A673 (cell line): ENCODE results near the gene HSD3B1. TPM values are rescaled to one million over a fixed set of nuclear protein-coding genes. Genes with fewer than 3 reads are reported as not detected.

ENCODE experiments used
- BruUV-seq: library from RNA; stranded (reverse); fragments of 400-500 nt; replicated peaks from 2 replicates; lab custom pipeline; 2021; lab: Mats Ljungman, UMichigan
- CTCF ChIA-PET: fragments of 300-600 bp; sonication (Branson Sonifier 250); formaldehyde crosslinking; loops from one replicate; lab custom pipeline; 2022; ENCODE audit warnings: antibody characterized with exemption; lab: Charles Lee
- POLR2A ChIA-PET: fragments of 300-600 bp; sonication (Branson Sonifier 250); formaldehyde crosslinking; loops from one replicate; lab custom pipeline; 2022; ENCODE audit warnings: antibody characterized with exemption; ENCODE audit not compliant: low non-redundant PET; lab: Charles Lee
- DNase-seq: peaks from one replicate; pipeline ENCODE4 v3.0.0-alpha.2; 2015; ENCODE audit warnings: low spot score
- H3K27ac ChIP-seq: fragments of 200-600 bp; sonication (generic); 2 replicates; pipeline ENCODE4 v1.5.1; 2016; ENCODE audit warnings: mixed run types, low read depth, mild to moderate bottlenecking, mixed read lengths, antibody characterized with exemption, low read length; ENCODE audit not compliant: poor library complexity, severe bottlenecking
- H3K27me3 ChIP-seq: fragments of 200-600 bp; sonication (generic); replicated peaks from 2 replicates; pipeline ENCODE4 v1.6.1; 2017; ENCODE audit warnings: mixed run types, low read depth, mild to moderate bottlenecking, mixed read lengths, antibody characterized with exemption, low read length; ENCODE audit not compliant: insufficient read depth, poor library complexity
- H3K36me3 ChIP-seq: fragments of 200-600 bp; sonication (generic); 2 replicates; pipeline ENCODE4 v1.6.1; 2016; ENCODE audit warnings: mixed run types, mild to moderate bottlenecking, mixed read lengths, antibody characterized with exemption, low read length; ENCODE audit not compliant: insufficient read depth, poor library complexity, severe bottlenecking
- H3K4me1 ChIP-seq: fragments of 200-600 bp; sonication (generic); 2 replicates; pipeline ENCODE4 v1.6.1; 2017; ENCODE audit warnings: mixed run types, mild to moderate bottlenecking, mixed read lengths, antibody characterized with exemption, low read length; ENCODE audit not compliant: insufficient read depth, poor library complexity, severe bottlenecking
- H3K4me3 ChIP-seq: fragments of 200-600 bp; sonication (generic); 2 replicates; pipeline ENCODE4 v1.5.1; 2016; ENCODE audit warnings: low read depth, mixed run types, mild to moderate bottlenecking, mixed read lengths, low read length; ENCODE audit not compliant: poor library complexity, severe bottlenecking
- H3K9me3 ChIP-seq: fragments of 200-600 bp; sonication (generic); 2 replicates; pipeline ENCODE4 v1.6.1; 2016; ENCODE audit warnings: mixed run types, low read depth, mild to moderate bottlenecking, mixed read lengths, antibody characterized with exemption, low read length; ENCODE audit not compliant: poor library complexity, severe bottlenecking
- EZH2 ChIP-seq: fragments of 200-600 bp; sonication (generic); IDR thresholded peaks from 2 replicates; pipeline ENCODE4 v1.6.1; 2017; ENCODE audit warnings: borderline replicate concordance, low read depth, mild to moderate bottlenecking, mixed read lengths, antibody characterized with exemption, low read length; ENCODE audit not compliant: poor library complexity, severe bottlenecking
- intact Hi-C: fragments of 100-400 bp; cut with micrococcal nuclease; formaldehyde crosslinking; loops from one replicate; pipeline ENCODE4 v1.10.0; 2022; ENCODE audit not compliant: unreplicated experiment
- total RNA-seq: library from RNA; stranded (reverse); gene quantifications from 2 replicates; pipeline ENCODE4 v1.2.3, GENCODE V29; 2021
- TF ChIP-seq, protein P1 (sequence below): fragments of 300-800, 200-600 bp; sonication (generic); conservative IDR thresholded peaks from 2 replicates; pipeline ENCODE4 v1.5.1; 2017; ENCODE audit warnings: low read depth, mild to moderate bottlenecking, antibody characterized with exemption, low read length, moderate library complexity, mixed read lengths

The HSD3B1 gene
- total RNA-seq, 1 experiment from 2014 or later = not detected

DNA sequence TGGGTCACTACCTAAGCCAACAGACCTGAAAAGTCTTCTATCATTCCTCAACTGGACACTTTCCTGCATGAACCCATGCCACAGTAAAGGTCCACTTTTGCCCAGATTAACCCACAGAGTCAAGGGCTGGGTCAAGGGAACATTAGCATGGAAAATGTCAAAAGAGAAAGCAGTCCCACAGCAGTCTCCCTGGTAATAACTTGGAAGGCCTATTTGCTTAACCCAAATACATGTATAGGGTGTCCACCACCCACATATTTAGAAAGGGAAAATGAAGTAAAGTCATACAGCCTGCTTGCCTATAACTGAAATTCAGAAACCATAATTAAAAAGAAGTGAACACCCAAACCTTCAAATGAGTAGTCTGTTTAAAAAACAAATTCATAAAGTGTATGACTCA is 16.1 kb upstream of the HSD3B1 start:
- no peaks in the 10 kb centered on the region for H3K36me3 ChIP-seq
- ChIA-PET CTCF (no interaction called here), POLR2A (no interaction called here)
- no TSS peak for BruUV-seq
- TF ChIP-seq EZH2 = no peak
- TF ChIP-seq, protein P1, sequence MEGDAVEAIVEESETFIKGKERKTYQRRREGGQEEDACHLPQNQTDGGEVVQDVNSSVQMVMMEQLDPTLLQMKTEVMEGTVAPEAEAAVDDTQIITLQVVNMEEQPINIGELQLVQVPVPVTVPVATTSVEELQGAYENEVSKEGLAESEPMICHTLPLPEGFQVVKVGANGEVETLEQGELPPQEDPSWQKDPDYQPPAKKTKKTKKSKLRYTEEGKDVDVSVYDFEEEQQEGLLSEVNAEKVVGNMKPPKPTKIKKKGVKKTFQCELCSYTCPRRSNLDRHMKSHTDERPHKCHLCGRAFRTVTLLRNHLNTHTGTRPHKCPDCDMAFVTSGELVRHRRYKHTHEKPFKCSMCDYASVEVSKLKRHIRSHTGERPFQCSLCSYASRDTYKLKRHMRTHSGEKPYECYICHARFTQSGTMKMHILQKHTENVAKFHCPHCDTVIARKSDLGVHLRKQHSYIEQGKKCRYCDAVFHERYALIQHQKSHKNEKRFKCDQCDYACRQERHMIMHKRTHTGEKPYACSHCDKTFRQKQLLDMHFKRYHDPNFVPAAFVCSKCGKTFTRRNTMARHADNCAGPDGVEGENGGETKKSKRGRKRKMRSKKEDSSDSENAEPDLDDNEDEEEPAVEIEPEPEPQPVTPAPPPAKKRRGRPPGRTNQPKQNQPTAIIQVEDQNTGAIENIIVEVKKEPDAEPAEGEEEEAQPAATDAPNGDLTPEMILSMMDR = no peak
- H3K27ac ChIP-seq = no peak overlapping the region
- intact Hi-C loops = no loop called here
- no peaks in the 10 kb centered on the region for H3K4me1 ChIP-seq
- H3K4me3 ChIP-seq = no peak overlapping the region
- DNase-seq = no peak
- peaks cover 7% of the 10 kb centered on the region for H3K27me3 ChIP-seq
- no peaks in the 10 kb centered on the region for H3K9me3 ChIP-seq

DNA sequence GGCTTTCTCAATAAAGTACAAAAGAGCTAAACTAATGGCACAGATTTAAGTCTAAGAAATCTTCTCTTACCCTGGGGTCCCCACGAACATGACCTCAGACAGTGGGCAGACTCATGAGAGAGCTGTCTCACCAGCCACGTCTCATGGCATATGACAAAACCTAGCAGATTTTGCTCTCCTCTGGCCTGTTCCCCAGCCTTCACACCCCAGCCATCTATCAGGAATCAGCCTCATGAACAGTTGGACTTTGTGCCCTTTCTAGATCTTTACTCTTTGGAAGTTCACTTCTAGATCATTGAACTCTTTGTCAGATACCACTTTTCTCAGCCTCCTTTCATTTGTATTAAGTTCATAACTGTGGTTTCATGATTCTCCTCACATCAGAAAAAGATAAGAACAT is 14.2 kb upstream of the HSD3B1 start:
- ChIA-PET POLR2A (no interaction called here), CTCF (interaction anchor here (0.5 kb wide), 2 partner anchors 484 to 765 kb away, joined by 3 to 4 read pairs; no protein-coding TSS in a partner anchor)
- H3K27me3 ChIP-seq = peaks cover 5% of the 10 kb centered on the region
- no peaks in the 10 kb centered on the region for H3K4me1 ChIP-seq
- intact Hi-C loops = no loop called here
- H3K36me3 ChIP-seq = no peaks in the 10 kb centered on the region
- H3K9me3 ChIP-seq = no peaks in the 10 kb centered on the region
- H3K4me3 ChIP-seq = no peak overlapping the region
- H3K27ac ChIP-seq = no peak overlapping the region
- no peak for DNase-seq
- TF ChIP-seq, protein P1 = no peak
- TF ChIP-seq EZH2 = no peak
- no TSS peak for BruUV-seq

DNA sequence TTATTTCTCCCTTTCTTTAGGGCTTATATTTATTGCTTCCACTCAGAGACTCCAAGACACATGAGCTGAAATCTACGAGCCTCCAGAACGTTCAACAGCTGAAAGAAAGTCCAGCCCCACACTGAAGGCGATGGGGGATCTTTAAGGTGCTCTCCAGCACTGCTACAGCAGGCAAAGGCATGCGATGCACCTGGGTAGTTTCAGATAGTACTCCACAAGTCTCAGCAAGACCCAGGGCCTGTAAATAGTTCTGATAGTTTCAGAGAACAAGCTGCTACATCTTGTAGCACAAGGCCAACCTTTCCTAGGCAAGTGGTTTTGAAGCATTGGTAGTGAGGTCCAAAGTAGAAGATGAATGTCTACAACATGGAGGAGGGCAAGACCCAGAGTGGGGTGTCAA is 2.2 kb upstream of the HSD3B1 start:
- CTCF ChIA-PET = no interaction called here
- TF ChIP-seq EZH2 = no peak
- TF ChIP-seq, protein P1 = no peak
- intact Hi-C loops = loop anchor here (10.0 kb wide), 1 partner anchor 60 kb away; no protein-coding TSS in a partner anchor

More for the DNA sequence above, 2.2 kb upstream of the HSD3B1 start:
- H3K36me3 ChIP-seq = no peaks in the 10 kb centered on the region
- H3K9me3 ChIP-seq = no peaks in the 10 kb centered on the region
- no peak overlapping the region for H3K4me3 ChIP-seq
- no peak overlapping the region for H3K27ac ChIP-seq
- POLR2A ChIA-PET = no interaction called here
- no peak for DNase-seq
- no TSS peak for BruUV-seq
- H3K27me3 ChIP-seq = peaks cover 22% of the 10 kb centered on the region
- no peaks in the 10 kb centered on the region for H3K4me1 ChIP-seq
